Parathyroid adenoma (tissue), 2 donors: Measurements from ENCODE around the gene RPL10A.

Experiments used
- H2AFZ ChIP-seq: fragments of 300-600 bp; sonication (generic); one replicate; pipeline ENCODE4 v1.7.0; 2017; ENCODE audit warnings: antibody characterized with exemption, mild to moderate bottlenecking
- H3K27ac ChIP-seq: fragments of 300-600 bp; sonication (generic); one replicate; pipeline ENCODE4 v1.7.0; 2017
- H3K27me3 ChIP-seq: fragments of 300-600 bp; sonication (generic); one replicate; pipeline ENCODE4 v1.7.0; 2017; ENCODE audit warnings: low read length; ENCODE audit not compliant: control insufficient read depth, insufficient read depth
- H3K36me3 ChIP-seq: fragments of 300-600 bp; sonication (generic); one replicate; pipeline ENCODE4 v1.7.0; 2017; ENCODE audit warnings: low read length; ENCODE audit not compliant: control insufficient read depth, insufficient read depth
- H3K4me1 ChIP-seq: fragments of 300-600 bp; sonication (generic); one replicate; pipeline ENCODE4 v1.7.0; 2017; ENCODE audit warnings: control low read depth
- H3K4me2 ChIP-seq: fragments of 300-600 bp; sonication (generic); one replicate; pipeline ENCODE4 v1.7.0; 2017; ENCODE audit warnings: low read length
- H3K4me3 ChIP-seq: fragments of 300-600 bp; sonication (generic); one replicate; pipeline ENCODE4 v1.7.0; 2017; ENCODE audit warnings: low read depth, low read length
- H3K79me2 ChIP-seq: fragments of 300-600 bp; sonication (generic); one replicate; pipeline ENCODE4 v1.7.0; 2017; ENCODE audit warnings: control low read depth
- H3K9ac ChIP-seq: fragments of 300-600 bp; sonication (generic); one replicate; pipeline ENCODE4 v1.7.0; 2017; ENCODE audit warnings: mild to moderate bottlenecking
- H3K9me3 ChIP-seq: fragments of 300-600 bp; sonication (generic); one replicate; pipeline ENCODE4 v1.7.0; 2017; ENCODE audit warnings: low read length; ENCODE audit not compliant: control insufficient read depth
- CTCF ChIP-seq: fragments of 300-600 bp; sonication (generic); IDR thresholded peaks from one replicate; pipeline ENCODE4 v1.7.0; 2017; ENCODE audit warnings: antibody characterized with exemption, mild to moderate bottlenecking
- donor health status: primary hyperparathyroidism.

Gene RPL10A

DNA sequence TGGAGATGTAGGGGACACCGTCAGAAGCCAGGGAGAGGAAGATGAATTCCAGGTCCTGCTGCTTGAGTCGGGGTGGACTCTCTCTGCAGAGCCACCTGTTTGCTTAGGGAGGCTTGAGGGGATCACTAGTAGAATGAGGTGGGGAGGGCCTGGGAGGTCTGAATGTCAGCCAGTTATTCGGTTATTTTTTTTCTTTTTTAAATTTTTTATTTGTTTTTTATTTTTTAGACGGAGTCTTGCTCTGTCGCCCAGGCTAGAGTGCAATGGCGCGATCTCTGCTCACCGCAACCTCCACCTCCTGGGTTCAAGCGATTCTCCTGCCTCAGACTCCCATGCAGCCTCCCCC, 20.3 kb downstream of the RPL10A start:
- TF ChIP-seq CTCF, result no peak
- no peaks in the 10 kb centered on the region for H3K27me3 ChIP-seq
- H3K36me3 ChIP-seq, result no peaks in the 10 kb centered on the region
- no peak overlapping the region for H3K9ac ChIP-seq
- H3K9me3 ChIP-seq, result no peaks in the 10 kb centered on the region
- H2AFZ ChIP-seq, result no peak overlapping the region
- no peak overlapping the region for H3K4me3 ChIP-seq
- no peaks in the 10 kb centered on the region for H3K79me2 ChIP-seq
- peak overlapping the region; percentile 58 for H3K27ac ChIP-seq
- no peak overlapping the region for H3K4me2 ChIP-seq
- H3K4me1 ChIP-seq, result peaks cover 54% of the 10 kb centered on the region

DNA sequence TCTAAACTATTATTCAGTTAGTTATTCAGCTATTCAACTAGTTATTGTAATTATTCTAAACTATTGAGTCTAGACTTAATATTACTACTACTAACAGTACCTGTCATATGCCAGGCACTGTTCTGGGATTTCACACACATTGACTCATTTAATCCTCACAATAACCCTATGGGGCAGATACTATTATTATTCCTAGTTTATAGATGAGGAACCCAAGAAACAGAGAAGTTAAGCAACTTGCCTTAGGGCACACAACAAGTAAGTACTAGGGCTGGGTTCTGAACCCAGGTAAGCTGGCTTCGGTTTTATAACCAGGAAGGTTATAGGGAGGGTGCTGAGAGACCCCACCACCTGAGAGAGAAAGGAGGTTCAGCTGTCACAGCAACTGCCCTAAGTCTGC, 20.9 kb downstream of the RPL10A start:
- Histone ChIP-seq H3K4me3 (no peak overlapping the region), H3K9me3 (no peaks in the 10 kb centered on the region), H3K9ac (no peak overlapping the region), H2AFZ (no peak overlapping the region), H3K27ac (no peak overlapping the region), H3K79me2 (no peaks in the 10 kb centered on the region), H3K36me3 (no peaks in the 10 kb centered on the region), H3K4me2 (no peak overlapping the region), H3K4me1 (peaks cover 60% of the 10 kb centered on the region), H3K27me3 (no peaks in the 10 kb centered on the region)
- TF ChIP-seq CTCF, result no peak

GRCh38 chr6:35489995-35490791, 22.0 kb downstream of the RPL10A start:
- no peak overlapping the region for H2AFZ ChIP-seq
- H3K9me3 ChIP-seq, result no peaks in the 10 kb centered on the region
- H3K36me3 ChIP-seq, result no peaks in the 10 kb centered on the region
- no peak overlapping the region for H3K4me2 ChIP-seq
- no peaks in the 10 kb centered on the region for H3K27me3 ChIP-seq
- H3K79me2 ChIP-seq, result no peaks in the 10 kb centered on the region
- H3K4me3 ChIP-seq, result no peak overlapping the region
- TF ChIP-seq CTCF, result no peak
- H3K4me1 ChIP-seq, result peaks cover 68% of the 10 kb centered on the region
- H3K27ac ChIP-seq, result peak overlapping the region; percentile 39
- no peak overlapping the region for H3K9ac ChIP-seq

- Histone ChIP-seq H3K9me3 (no peaks in the 10 kb centered on the region), H3K9ac (no peak overlapping the region)
Measured at GRCh38 chr6:35490821-35491557, 22.8 kb downstream of the RPL10A start.

More at GRCh38 chr6:35490821-35491557, 22.8 kb downstream of the RPL10A start:
- Histone ChIP-seq H3K4me3 (no peak overlapping the region), H2AFZ (no peak overlapping the region), H3K36me3 (no peaks in the 10 kb centered on the region), H3K27me3 (no peaks in the 10 kb centered on the region), H3K27ac (peak overlapping the region; percentile 39), H3K79me2 (peaks cover 5% of the 10 kb centered on the region), H3K4me2 (no peak overlapping the region), H3K4me1 (peaks cover 67% of the 10 kb centered on the region)
- TF ChIP-seq CTCF, result no peak
